Measurements from ENCODE around the gene SH2D2A. TPM values are rescaled to one million over a fixed set of nuclear protein-coding genes. Genes with fewer than 3 reads are reported as not detected.

The SH2D2A gene
- total and polyA plus RNA-seq, 9 donors = 0.19 to 2.8 (median 0.77) TPM

GRCh38 chr1:156789621-156790318, 26.9 kb downstream of the SH2D2A start:
- H3K36me3 ChIP-seq = no peaks in the 10 kb centered on the region
- no peak overlapping the region for H3K4me3 ChIP-seq
- no peaks in the 10 kb centered on the region for H3K27me3 ChIP-seq
- H3K9me3 ChIP-seq = no peaks in the 10 kb centered on the region
- H3K27ac ChIP-seq = no peak overlapping the region
- no peak for DNase-seq
- 77 to 90% (median 81%) methylated on average over 4 of the region's 4 CpGs for WGBS, 3 donors
- intact Hi-C loops (cut with DNase I) = loop anchor here in 1 of 4 donors (10.0 kb wide), 1 partner anchor 65 kb away; the partner anchor contains the start of gene INSRR
- no peaks in the 10 kb centered on the region for H3K4me1 ChIP-seq (ENCODE audit: insufficient read depth)
- TF ChIP-seq POLR2A (IDR thresholded peaks at IDR 0.05) (no peak), CTCF (IDR thresholded peaks at IDR 0.05) (no peak), EP300 (IDR thresholded peaks at IDR 0.05) (no peak)

GRCh38 chr1:156788136-156788535, 28.5 kb downstream of the SH2D2A start:
- Histone ChIP-seq H3K27ac (no peak overlapping the region), H3K9me3 (no peaks in the 10 kb centered on the region), H3K27me3 (no peaks in the 10 kb centered on the region), H3K4me1 (ENCODE audit: insufficient read depth) (no peaks in the 10 kb centered on the region), H3K4me3 (no peak overlapping the region), H3K36me3 (no peaks in the 10 kb centered on the region)
- WGBS, 3 donors = 82 to 89% (median 88%) methylated on average over 2 of the region's 2 CpGs
- TF ChIP-seq EP300 (IDR thresholded peaks at IDR 0.05) (no peak), POLR2A (IDR thresholded peaks at IDR 0.05) (no peak), CTCF (IDR thresholded peaks at IDR 0.05) (no peak)
- DNase-seq = no peak
- intact Hi-C loops (cut with DNase I) = no loop called here

- no peak for DNase-seq
- H3K4me3 ChIP-seq = no peak overlapping the region
- no peak overlapping the region for H3K27ac ChIP-seq
- peaks cover under 1% of the 10 kb centered on the region for H3K4me1 ChIP-seq (ENCODE audit: insufficient read depth)
- intact Hi-C loops (cut with DNase I) = no loop called here
- H3K27me3 ChIP-seq = no peaks in the 10 kb centered on the region
- H3K36me3 ChIP-seq = no peaks in the 10 kb centered on the region
- no peaks in the 10 kb centered on the region for H3K9me3 ChIP-seq
- TF ChIP-seq EP300 (IDR thresholded peaks at IDR 0.05) = no peak
- no peak for TF ChIP-seq POLR2A (IDR thresholded peaks at IDR 0.05)
- TF ChIP-seq CTCF (IDR thresholded peaks at IDR 0.05) = no peak
- 90 to 91% (median 91%) methylated on average over 9 to 10 of the region's 10 CpGs for WGBS, 3 donors
These were observed 30.0 kb downstream of the SH2D2A start for GRCh38 chr1:156786640-156787039.

- Histone ChIP-seq H3K27me3 (no peaks in the 10 kb centered on the region), H3K4me3 (no peak overlapping the region), H3K9me3 (no peaks in the 10 kb centered on the region), H3K27ac (no peak overlapping the region), H3K4me1 (ENCODE audit: insufficient read depth) (peaks cover 1% of the 10 kb centered on the region), H3K36me3 (no peaks in the 10 kb centered on the region)
- 91 to 92% (median 91%) methylated on average over 6 of the region's 6 CpGs for WGBS, 3 donors
- DNase-seq = no peak
- intact Hi-C loops (cut with DNase I) = no loop called here
- TF ChIP-seq CTCF (IDR thresholded peaks at IDR 0.05) = no peak
- no peak for TF ChIP-seq POLR2A (IDR thresholded peaks at IDR 0.05)
- TF ChIP-seq EP300 (IDR thresholded peaks at IDR 0.05) = no peak
These were observed 31.2 kb downstream of the SH2D2A start for GRCh38 chr1:156785458-156785857.
